SK-N-DZ (cell line): ENCODE results near the gene DNAH7.

ENCODE experiments used
- DNase-seq: peaks from one replicate; pipeline ENCODE4 v3.0.0-alpha.2; 2015; ENCODE audit warnings: low spot score

The DNAH7 gene

GRCh38 chr2:195813421-195813820 lies 255.2 kb downstream of the DNAH7 start:
- no peak for DNase-seq

- no peak for DNase-seq
Observed at GRCh38 chr2:195810340-195811098, 258.1 kb downstream of the DNAH7 start.

GRCh38 chr2:195808189-195808588 lies 260.4 kb downstream of the DNAH7 start:
- no peak for DNase-seq

DNA sequence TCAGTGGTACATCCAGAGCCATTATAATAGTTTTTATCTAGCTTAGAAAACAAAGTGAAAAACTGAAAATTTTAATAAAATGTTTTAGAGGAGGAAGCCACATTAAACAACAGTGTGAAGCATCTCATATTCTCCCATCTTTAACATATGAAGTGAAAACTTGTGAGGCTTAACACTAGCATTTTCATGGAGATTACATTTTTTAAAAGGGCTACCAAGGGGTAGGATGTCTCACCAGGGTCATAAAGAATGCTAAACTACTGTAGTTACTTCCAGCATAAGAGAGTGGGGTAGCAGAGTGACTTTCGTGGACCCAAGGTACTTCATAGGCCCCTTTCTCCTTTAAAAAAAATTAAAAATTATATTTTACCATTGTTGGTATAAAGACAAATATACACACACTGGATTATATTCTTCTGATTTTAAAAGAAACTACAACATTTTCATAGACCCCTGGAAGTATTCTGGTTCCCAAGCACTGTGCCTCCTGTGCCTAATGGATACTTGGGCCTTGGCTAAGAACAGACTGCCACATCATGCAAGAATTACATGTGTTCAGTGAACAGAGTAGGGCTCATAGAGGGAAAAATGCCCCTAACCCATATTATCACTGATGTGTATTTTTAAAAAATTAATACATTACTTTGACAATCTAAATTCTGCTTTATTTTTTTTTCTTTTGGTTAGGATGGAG lies 263.2 kb downstream of the DNAH7 start:
- DNase-seq: no peak

- DNase-seq: no peak
Observed at GRCh38 chr2:195795879-195796278, 272.8 kb downstream of the DNAH7 start.

- DNase-seq: no peak
Observed at GRCh38 chr2:195793881-195794280, 274.8 kb downstream of the DNAH7 start.

GRCh38 chr2:195782156-195782555 lies 286.5 kb downstream of the DNAH7 start:
- no peak for DNase-seq

DNA sequence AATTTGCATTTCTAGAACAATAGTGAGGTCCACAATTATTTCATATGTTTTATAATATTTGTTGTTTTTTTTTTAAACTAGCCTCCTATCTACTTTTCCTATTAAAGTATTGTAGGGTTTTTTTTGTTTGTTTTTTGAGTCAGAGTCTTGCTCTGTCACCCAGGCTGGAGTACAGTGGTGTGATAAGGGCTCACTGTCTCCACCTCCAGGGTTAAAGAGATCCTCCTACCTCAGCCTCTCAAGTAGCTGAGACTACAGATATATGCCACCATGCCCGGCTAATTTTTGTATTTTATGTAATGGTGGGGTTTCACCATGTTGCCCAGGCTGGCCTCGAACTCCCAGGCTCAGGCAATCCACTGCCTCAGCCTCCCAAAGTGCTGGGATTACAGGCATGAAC lies 289.1 kb downstream of the DNAH7 start:
- DNase-seq: no peak

GRCh38 chr2:195769975-195770374 lies 298.7 kb downstream of the DNAH7 start:
- no peak for DNase-seq

- DNase-seq: no peak
Observed at GRCh38 chr2:195768431-195768830, 300.2 kb downstream of the DNAH7 start.

GRCh38 chr2:195766691-195767090 lies 301.9 kb downstream of the DNAH7 start:
- no peak for DNase-seq

- DNase-seq: no peak
Observed at GRCh38 chr2:195763866-195764265, 304.8 kb downstream of the DNAH7 start.

GRCh38 chr2:195759877-195760276 lies 308.8 kb downstream of the DNAH7 start:
- DNase-seq: no peak

- DNase-seq: no peak
Observed at GRCh38 chr2:195758846-195759245, 309.8 kb downstream of the DNAH7 start.

DNA sequence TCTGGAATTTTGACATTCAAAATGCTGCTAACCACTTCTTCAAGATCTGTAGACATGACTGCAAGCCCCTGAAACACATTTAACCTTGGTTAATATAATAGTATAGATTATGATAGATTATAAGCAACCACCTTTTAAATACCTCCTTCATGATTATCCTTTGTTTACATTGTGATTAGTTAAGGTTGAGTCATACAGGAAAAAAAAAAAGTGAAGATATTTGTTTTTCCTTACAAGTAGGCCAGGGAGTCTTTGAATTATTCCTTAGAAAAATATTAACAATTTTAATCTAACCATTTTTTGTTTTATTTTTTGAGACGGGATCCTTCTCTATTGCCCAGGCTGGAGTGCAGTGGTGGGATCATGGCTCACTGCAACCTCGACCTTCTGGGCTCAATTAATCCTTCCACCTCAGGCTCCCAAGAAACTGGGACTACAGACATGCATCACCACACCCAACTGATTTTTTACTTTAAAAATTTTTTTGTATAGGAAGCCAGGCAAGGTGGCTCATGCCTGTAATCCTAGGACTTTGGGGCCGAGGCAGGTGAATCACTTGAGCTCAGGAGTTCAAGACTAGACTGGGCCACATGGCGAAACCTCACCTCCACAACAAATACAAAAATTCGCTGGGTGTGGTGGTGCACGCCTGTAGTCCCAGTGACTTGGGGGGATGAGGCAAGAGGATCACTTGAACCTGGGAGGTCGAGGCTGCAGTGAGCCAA lies 312.3 kb downstream of the DNAH7 start:
- DNase-seq: no peak

GRCh38 chr2:195741191-195741590 lies 327.4 kb downstream of the DNAH7 start:
- DNase-seq: no peak

DNA sequence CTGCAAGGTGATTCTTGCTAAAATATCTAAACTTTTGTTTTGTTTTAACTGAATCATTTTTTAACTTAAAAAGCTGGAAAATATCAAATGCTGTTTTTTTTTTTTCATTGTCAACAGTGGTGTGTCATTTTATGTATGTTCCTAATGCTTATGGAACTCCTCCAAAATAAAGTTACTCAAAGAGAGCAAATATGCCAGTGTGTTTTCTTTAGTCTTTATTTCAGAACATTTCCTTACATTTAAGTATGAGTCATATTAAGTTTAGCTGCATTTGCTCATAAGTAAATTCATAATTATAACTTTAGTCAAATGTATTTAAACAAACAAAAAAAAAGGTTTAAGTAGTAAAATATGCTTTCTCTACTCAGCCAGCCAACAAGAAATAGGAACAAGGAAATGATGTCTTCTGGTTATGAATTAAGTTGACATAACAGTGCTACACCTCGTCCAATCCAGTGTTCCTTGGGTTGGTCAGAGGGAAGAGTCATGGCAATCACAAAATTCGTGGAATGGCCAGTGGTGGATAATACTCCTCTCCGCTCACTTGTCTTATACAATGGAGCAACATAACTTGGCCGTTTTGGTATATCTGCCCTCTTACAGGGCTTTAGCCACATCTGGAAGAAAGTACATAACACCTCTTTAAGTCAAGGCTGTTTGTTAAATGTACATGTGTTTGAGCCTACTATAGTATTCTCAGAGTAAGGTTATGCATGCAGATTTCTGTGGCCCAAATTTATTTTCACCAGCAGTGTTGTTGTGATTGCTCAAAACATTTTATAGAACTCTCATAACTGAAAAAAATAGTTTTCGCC lies 330.9 kb downstream of the DNAH7 start:
- no peak for DNase-seq

DNA sequence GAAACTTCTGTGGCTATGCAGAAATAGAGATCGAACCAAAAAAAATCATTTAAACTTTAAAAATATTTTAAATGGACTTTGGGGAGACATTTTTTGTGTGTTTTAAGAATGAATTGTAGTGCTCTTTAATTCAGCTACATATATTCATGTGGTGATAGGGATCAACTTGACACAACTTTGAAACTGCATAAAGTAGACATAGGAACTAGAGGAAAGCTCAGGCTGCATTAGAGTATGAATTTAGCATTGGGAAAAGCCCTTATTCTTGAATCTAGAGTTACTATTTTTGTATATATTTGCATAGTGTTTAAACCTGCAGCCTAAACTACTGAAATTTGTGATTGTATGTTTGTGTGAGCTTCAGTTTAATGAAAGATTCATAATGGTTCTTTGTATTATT lies 333.3 kb downstream of the DNAH7 start:
- DNase-seq: no peak

- DNase-seq: no peak
Observed at GRCh38 chr2:195734931-195735330, 333.7 kb downstream of the DNAH7 start.

- DNase-seq: no peak
Observed at GRCh38 chr2:195734395-195734794, 334.2 kb downstream of the DNAH7 start.

GRCh38 chr2:195733831-195734230 lies 334.8 kb downstream of the DNAH7 start:
- DNase-seq: no peak

- no peak for DNase-seq
Observed at GRCh38 chr2:195732574-195732973, 336.1 kb downstream of the DNAH7 start.
